Stimulated activated naive CD8-positive, alpha-beta T cell treated with anti-CD3 and anti-CD28 coated beads, Interleukin-15, amount 100 ng/mL, for 72 hours (primary cell): ENCODE results near the gene UBE2D1.
A peak's percentile ranks its signal among the peaks of the same experiment; 100 is the strongest.

Experiments
- ATAC-seq: fragments of 150-1000 bp; cut with Tn5 transposase; 2 replicates; pipeline ENCODE4 v1.10.0; 2021; ENCODE audit warnings: mild to moderate bottlenecking, moderate library complexity
- DNase-seq, 2 donors: peaks; one replicate each; pipeline ENCODE4 v3.0.0; 2021 to 2022
- H3K27ac Mint-ChIP-seq, 2 donors: one replicate each; pipeline ENCODE4 v1.8.0; 2022; ENCODE audit warnings: mild to moderate bottlenecking in 2 of 2, mixed read lengths in 2 of 2, moderate library complexity in 2 of 2
- H3K27me3 Mint-ChIP-seq: one replicate; pipeline ENCODE4 v1.8.0; 2022; ENCODE audit warnings: mixed read lengths
- H3K4me1 Mint-ChIP-seq: one replicate; pipeline ENCODE4 v1.8.0; 2022; ENCODE audit warnings: mild to moderate bottlenecking, mixed read lengths
- H3K4me3 Mint-ChIP-seq, 2 donors: one replicate each; pipeline ENCODE4 v1.8.0; 2022; ENCODE audit warnings: mild to moderate bottlenecking in 2 of 2, mixed read lengths in 2 of 2, moderate library complexity in 1 of 2
- H3K9me3 Mint-ChIP-seq, 2 donors: one replicate each; pipeline ENCODE4 v1.8.0; 2022; ENCODE audit warnings: mixed read lengths in 2 of 2

The UBE2D1 gene

GRCh38 chr10:58358314-58358933, 23.6 kb downstream of the UBE2D1 start:
- DNase-seq: no peak
- ATAC-seq: no peak
- Mint-ChIP-seq H3K27me3 (no peaks in the 10 kb centered on the region), H3K27ac (peak overlapping the region in 1 of 2 donors; percentile 40), H3K4me3 (no peak overlapping the region), H3K4me1 (peaks cover 30% of the 10 kb centered on the region), H3K9me3 (no peaks in the 10 kb centered on the region)

GRCh38 chr10:58358947-58359346, 24.1 kb downstream of the UBE2D1 start:
- Mint-ChIP-seq H3K9me3 (no peaks in the 10 kb centered on the region), H3K4me3 (no peak overlapping the region), H3K27me3 (no peaks in the 10 kb centered on the region), H3K4me1 (peaks cover 30% of the 10 kb centered on the region), H3K27ac (no peak overlapping the region)
- no peak for DNase-seq
- no peak for ATAC-seq

GRCh38 chr10:58359541-58359940, 24.7 kb downstream of the UBE2D1 start:
- DNase-seq: no peak
- Mint-ChIP-seq H3K4me3 (no peak overlapping the region), H3K27ac (no peak overlapping the region), H3K9me3 (no peaks in the 10 kb centered on the region), H3K4me1 (peaks cover 30% of the 10 kb centered on the region), H3K27me3 (no peaks in the 10 kb centered on the region)
- no peak for ATAC-seq

GRCh38 chr10:58360412-58361004, 25.7 kb downstream of the UBE2D1 start:
- Mint-ChIP-seq H3K27me3 (no peaks in the 10 kb centered on the region), H3K4me1 (peaks cover 30% of the 10 kb centered on the region), H3K9me3 (no peaks in the 10 kb centered on the region), H3K4me3 (no peak overlapping the region), H3K27ac (peak overlapping the region in 1 of 2 donors; percentile 67)
- DNase-seq (no peak), ATAC-seq (no peak)

- H3K9me3 Mint-ChIP-seq: no peaks in the 10 kb centered on the region
- DNase-seq (no peak), ATAC-seq (no peak)
- H3K27ac Mint-ChIP-seq: no peak overlapping the region
- H3K27me3 Mint-ChIP-seq: no peaks in the 10 kb centered on the region
- no peak overlapping the region for H3K4me3 Mint-ChIP-seq
- peaks cover 30% of the 10 kb centered on the region for H3K4me1 Mint-ChIP-seq
Observed at GRCh38 chr10:58361353-58361752, 26.5 kb downstream of the UBE2D1 start.

- DNase-seq (no peak), ATAC-seq (no peak)
- H3K4me3 Mint-ChIP-seq: no peak overlapping the region
- no peak overlapping the region for H3K27ac Mint-ChIP-seq
- peaks cover 23% of the 10 kb centered on the region for H3K4me1 Mint-ChIP-seq
- H3K27me3 Mint-ChIP-seq: no peaks in the 10 kb centered on the region
- H3K9me3 Mint-ChIP-seq: no peaks in the 10 kb centered on the region
Observed at GRCh38 chr10:58362027-58362789, 27.4 kb downstream of the UBE2D1 start.

- DNase-seq (no peak), ATAC-seq (no peak)
- Mint-ChIP-seq H3K27ac (no peak overlapping the region), H3K27me3 (no peaks in the 10 kb centered on the region), H3K9me3 (no peaks in the 10 kb centered on the region), H3K4me1 (no peaks in the 10 kb centered on the region), H3K4me3 (no peak overlapping the region)
Observed at GRCh38 chr10:58367069-58367468, 32.3 kb downstream of the UBE2D1 start.

GRCh38 chr10:58371473-58371872, 36.7 kb downstream of the UBE2D1 start:
- ATAC-seq: no peak
- no peak overlapping the region for H3K4me3 Mint-ChIP-seq
- H3K27ac Mint-ChIP-seq: no peak overlapping the region
- no peaks in the 10 kb centered on the region for H3K9me3 Mint-ChIP-seq
- DNase-seq: no peak
- H3K4me1 Mint-ChIP-seq: no peaks in the 10 kb centered on the region
- no peaks in the 10 kb centered on the region for H3K27me3 Mint-ChIP-seq

GRCh38 chr10:58372607-58373441, 38.0 kb downstream of the UBE2D1 start:
- Mint-ChIP-seq H3K27me3 (no peaks in the 10 kb centered on the region), H3K4me3 (no peak overlapping the region), H3K27ac (no peak overlapping the region), H3K4me1 (no peaks in the 10 kb centered on the region), H3K9me3 (no peaks in the 10 kb centered on the region)
- DNase-seq (no peak), ATAC-seq (no peak)

GRCh38 chr10:58373442-58373827, 38.6 kb downstream of the UBE2D1 start:
- H3K4me3 Mint-ChIP-seq: no peak overlapping the region
- H3K9me3 Mint-ChIP-seq: no peaks in the 10 kb centered on the region
- H3K4me1 Mint-ChIP-seq: no peaks in the 10 kb centered on the region
- no peak overlapping the region for H3K27ac Mint-ChIP-seq
- DNase-seq: no peak
- no peaks in the 10 kb centered on the region for H3K27me3 Mint-ChIP-seq
- no peak for ATAC-seq

GRCh38 chr10:58382489-58382995, 47.7 kb downstream of the UBE2D1 start:
- Mint-ChIP-seq H3K27ac (no peak overlapping the region), H3K4me1 (peaks cover 30% of the 10 kb centered on the region), H3K4me3 (no peak overlapping the region), H3K27me3 (no peaks in the 10 kb centered on the region), H3K9me3 (no peaks in the 10 kb centered on the region)
- DNase-seq (no peak), ATAC-seq (no peak)

- Mint-ChIP-seq H3K9me3 (no peaks in the 10 kb centered on the region), H3K4me3 (peak overlapping the region; percentile 91 to 96), H3K4me1 (peaks cover 39% of the 10 kb centered on the region), H3K27ac (no peak overlapping the region), H3K27me3 (no peaks in the 10 kb centered on the region)
- ATAC-seq: peak; percentile 27
- DNase-seq: no peak
Observed at GRCh38 chr10:58384095-58384494, 49.3 kb downstream of the UBE2D1 start.

- peak overlapping the region; percentile 96 to 98 for H3K27ac Mint-ChIP-seq
- peaks cover 43% of the 10 kb centered on the region for H3K4me1 Mint-ChIP-seq
- no peaks in the 10 kb centered on the region for H3K27me3 Mint-ChIP-seq
- no peaks in the 10 kb centered on the region for H3K9me3 Mint-ChIP-seq
- DNase-seq: no peak
- peak overlapping the region; percentile 91 to 96 for H3K4me3 Mint-ChIP-seq
- ATAC-seq: no peak
Observed at GRCh38 chr10:58384544-58384998, 49.8 kb downstream of the UBE2D1 start.

GRCh38 chr10:58384999-58385783, 50.4 kb downstream of the UBE2D1 start, which contains the start of gene TFAM:
Gene TFAM (plus strand): TSS chr10:58385410. CDS start chr10:58385548, 138 bp downstream.
- H3K27me3 Mint-ChIP-seq: no peaks in the 10 kb centered on the region
- H3K4me3 Mint-ChIP-seq: peak within 1 kb of the TSS; percentile 91 to 96
- H3K4me1 Mint-ChIP-seq: peaks cover 49% of the 10 kb centered on the region

GRCh38 chr10:58385784-58386112, 50.9 kb downstream of the UBE2D1 start:
- no peaks in the 10 kb centered on the region for H3K27me3 Mint-ChIP-seq
- H3K27ac Mint-ChIP-seq: peak overlapping the region; percentile 96 to 98
- H3K4me3 Mint-ChIP-seq: peak overlapping the region; percentile 91 to 96
- ATAC-seq (peak; percentile 1), DNase-seq (no peak)
- peaks cover 50% of the 10 kb centered on the region for H3K4me1 Mint-ChIP-seq
- no peaks in the 10 kb centered on the region for H3K9me3 Mint-ChIP-seq

More at GRCh38 chr10:58384999-58385783, 50.4 kb downstream of the UBE2D1 start, which contains the start of gene TFAM:
- H3K9me3 Mint-ChIP-seq: no peaks in the 10 kb centered on the region
- DNase-seq (peak; percentile 95 to 96), ATAC-seq (peak; percentile 93)
- H3K27ac Mint-ChIP-seq: peak within 1 kb of the TSS; percentile 96 to 98
